EL (cell line): Measurements from ENCODE around the gene GOLT1B.
"Not testable (repeated sequence)": the region's sequence is repeated elsewhere in the genome, so short reads cannot be mapped to it uniquely, and the experiment has no call there.

Source experiments
- DNase-seq: peaks from one replicate; pipeline ENCODE4 v3.0.0-alpha.2; 2016

The GOLT1B gene

GRCh38 chr12:21501258-21502163 lies at the start of gene GOLT1B, which contains the start of gene RECQL:
Gene GOLT1B (plus strand): TSS chr12:21501789. CDS start chr12:21501924, 135 bp downstream.
Gene RECQL (minus strand): TSS chr12:21501635. CDS start chr12:21499570, 2,065 bp downstream.
- DNase-seq = peak; percentile 98

- no peak for DNase-seq
Observed at GRCh38 chr12:21453312-21453852, 48.2 kb upstream of the GOLT1B start.

- DNase-seq = no peak
Observed at GRCh38 chr12:21456291-21456780, 45.3 kb upstream of the GOLT1B start.

GRCh38 chr12:21459474-21459873 lies 42.1 kb upstream of the GOLT1B start:
- DNase-seq = no peak

GRCh38 chr12:21467334-21467733 lies 34.3 kb upstream of the GOLT1B start:
- DNase-seq = not testable (repeated sequence)

GRCh38 chr12:21471294-21471693 lies 30.3 kb upstream of the GOLT1B start:
- DNase-seq = no peak

GRCh38 chr12:21472197-21472823 lies 29.3 kb upstream of the GOLT1B start:
- DNase-seq = no peak

- DNase-seq = no peak
Observed at GRCh38 chr12:21475552-21475951, 26.0 kb upstream of the GOLT1B start.

- DNase-seq = peak; percentile 59
Observed at GRCh38 chr12:21476949-21477348, 24.6 kb upstream of the GOLT1B start.

GRCh38 chr12:21478756-21479455 lies 22.7 kb upstream of the GOLT1B start:
- no peak for DNase-seq

- no peak for DNase-seq
Observed at GRCh38 chr12:21483531-21483930, 18.1 kb upstream of the GOLT1B start.

- no peak for DNase-seq
Observed at GRCh38 chr12:21485998-21486397, 15.6 kb upstream of the GOLT1B start.

- DNase-seq = no peak
Observed at GRCh38 chr12:21499765-21500164, 1.8 kb upstream of the GOLT1B start.

- DNase-seq = no peak
Observed at GRCh38 chr12:21500786-21501257, 767 bp upstream of the GOLT1B start.

- DNase-seq = peak; percentile 43
Observed at GRCh38 chr12:21502164-21502496, 541 bp downstream of the GOLT1B start.

GRCh38 chr12:21502872-21503271 lies 1.3 kb downstream of the GOLT1B start:
- no peak for DNase-seq

GRCh38 chr12:21505888-21506287 lies 4.3 kb downstream of the GOLT1B start:
- DNase-seq = no peak

- DNase-seq = no peak
Observed at GRCh38 chr12:21507849-21508248, 6.3 kb downstream of the GOLT1B start.

- no peak for DNase-seq
Observed at GRCh38 chr12:21509768-21510167, 8.2 kb downstream of the GOLT1B start.

GRCh38 chr12:21516281-21516680 lies 14.7 kb downstream of the GOLT1B start:
- DNase-seq = no peak

GRCh38 chr12:21518451-21518850 lies 16.9 kb downstream of the GOLT1B start:
- DNase-seq = no peak

- no peak for DNase-seq
Observed at GRCh38 chr12:21521541-21521940, 20.0 kb downstream of the GOLT1B start.

GRCh38 chr12:21523148-21523547 lies 21.6 kb downstream of the GOLT1B start:
- no peak for DNase-seq
